Thyroid gland (tissue), 4 donors: ENCODE data around the gene SLC16A5.

Source experiments
- POLR2A ChIP-seq, 2 donors: fragments of 450-650 bp; IDR thresholded peaks; one replicate each; pipeline ENCODE4 v1.6.1; 2017; ENCODE audit warnings: antibody characterized with exemption in 2 of 2, mild to moderate bottlenecking in 2 of 2, moderate library complexity in 1 of 2
- TF ChIP-seq, protein P1 (sequence below), 6 experiments: fragments of 200-600 bp in 3 of 6; fragments of 450-650 bp in 3 of 6; sonication (generic) in 3 of 6; IDR thresholded peaks; one replicate each; pipeline ENCODE4 v1.5.1; 2016 to 2019; ENCODE audit warnings: antibody characterized with exemption in 6 of 6, mild to moderate bottlenecking in 2 of 6, inconsistent platforms in 1 of 6, moderate library complexity in 1 of 6

DNA sequence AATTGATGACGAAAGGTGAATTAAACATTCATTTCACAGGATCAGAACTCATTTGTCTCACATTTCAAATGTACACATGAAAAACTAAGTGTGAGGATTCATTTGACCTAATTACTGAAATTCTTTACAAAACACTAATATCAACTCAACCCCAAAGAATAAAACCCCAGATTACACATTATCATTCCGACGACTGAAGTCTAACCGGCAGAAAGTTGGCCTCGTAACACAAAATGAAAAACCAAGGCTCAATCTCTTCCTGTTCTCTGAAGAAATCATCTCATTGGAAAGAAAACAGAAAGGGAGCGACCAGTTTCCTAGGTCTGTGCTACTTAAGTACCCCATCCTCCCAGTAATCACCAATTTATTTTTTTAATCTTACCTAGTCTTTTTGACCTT lies 64.8 kb downstream of the SLC16A5 start:
- TF ChIP-seq, protein P1, sequence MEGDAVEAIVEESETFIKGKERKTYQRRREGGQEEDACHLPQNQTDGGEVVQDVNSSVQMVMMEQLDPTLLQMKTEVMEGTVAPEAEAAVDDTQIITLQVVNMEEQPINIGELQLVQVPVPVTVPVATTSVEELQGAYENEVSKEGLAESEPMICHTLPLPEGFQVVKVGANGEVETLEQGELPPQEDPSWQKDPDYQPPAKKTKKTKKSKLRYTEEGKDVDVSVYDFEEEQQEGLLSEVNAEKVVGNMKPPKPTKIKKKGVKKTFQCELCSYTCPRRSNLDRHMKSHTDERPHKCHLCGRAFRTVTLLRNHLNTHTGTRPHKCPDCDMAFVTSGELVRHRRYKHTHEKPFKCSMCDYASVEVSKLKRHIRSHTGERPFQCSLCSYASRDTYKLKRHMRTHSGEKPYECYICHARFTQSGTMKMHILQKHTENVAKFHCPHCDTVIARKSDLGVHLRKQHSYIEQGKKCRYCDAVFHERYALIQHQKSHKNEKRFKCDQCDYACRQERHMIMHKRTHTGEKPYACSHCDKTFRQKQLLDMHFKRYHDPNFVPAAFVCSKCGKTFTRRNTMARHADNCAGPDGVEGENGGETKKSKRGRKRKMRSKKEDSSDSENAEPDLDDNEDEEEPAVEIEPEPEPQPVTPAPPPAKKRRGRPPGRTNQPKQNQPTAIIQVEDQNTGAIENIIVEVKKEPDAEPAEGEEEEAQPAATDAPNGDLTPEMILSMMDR (IDR thresholded peaks at IDR 0.05) = no peak
- TF ChIP-seq POLR2A (IDR thresholded peaks at IDR 0.05) = no peak
